Measurements from ENCODE around the gene IL4R. TPM values are rescaled to one million over a fixed set of nuclear protein-coding genes. Genes with fewer than 3 reads are reported as not detected.

The IL4R gene
- total and polyA plus RNA-seq, 2 of the 8 experiments (the other 6 are each of a cell fraction or from before 2014, with no cell fraction given): 29.1 to 29.4 TPM

GRCh38 chr16:27363797-27364196 is 50.0 kb downstream of the IL4R start:
- TF ChIP-seq, protein P1, sequence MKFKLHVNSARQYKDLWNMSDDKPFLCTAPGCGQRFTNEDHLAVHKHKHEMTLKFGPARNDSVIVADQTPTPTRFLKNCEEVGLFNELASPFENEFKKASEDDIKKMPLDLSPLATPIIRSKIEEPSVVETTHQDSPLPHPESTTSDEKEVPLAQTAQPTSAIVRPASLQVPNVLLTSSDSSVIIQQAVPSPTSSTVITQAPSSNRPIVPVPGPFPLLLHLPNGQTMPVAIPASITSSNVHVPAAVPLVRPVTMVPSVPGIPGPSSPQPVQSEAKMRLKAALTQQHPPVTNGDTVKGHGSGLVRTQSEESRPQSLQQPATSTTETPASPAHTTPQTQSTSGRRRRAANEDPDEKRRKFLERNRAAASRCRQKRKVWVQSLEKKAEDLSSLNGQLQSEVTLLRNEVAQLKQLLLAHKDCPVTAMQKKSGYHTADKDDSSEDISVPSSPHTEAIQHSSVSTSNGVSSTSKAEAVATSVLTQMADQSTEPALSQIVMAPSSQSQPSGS (IDR thresholded peaks at IDR 0.05; ENCODE audit: low read length): no peak
- TF ChIP-seq RXRA (IDR thresholded peaks at IDR 0.05; ENCODE audit: insufficient read depth, low read depth, low read length) (no peak), TCF12 (IDR thresholded peaks at IDR 0.05; ENCODE audit: low read depth, low read length) (no peak), ATF3 (IDR thresholded peaks at IDR 0.05; ENCODE audit: insufficient read depth, low read depth, low read length) (no peak), GABPA (IDR thresholded peaks at IDR 0.05; ENCODE audit: borderline replicate concordance, insufficient read depth, low read length) (no peak), BCL11A (IDR thresholded peaks at IDR 0.05; ENCODE audit: low read depth in 2 of 2, low read length in 2 of 2) (no peak)
- Histone ChIP-seq H3K23ac (ENCODE audit: insufficient read length) (no peak overlapping the region), H3K4ac (replicated peaks; ENCODE audit: insufficient read length, low read depth, low read length) (no peak overlapping the region), H2BK15ac (ENCODE audit: low read length) (no peak overlapping the region), H3K27ac (ENCODE audit: low read depth, low read length) (no peak overlapping the region), H3K56ac (replicated peaks; ENCODE audit: insufficient read length, low read depth, low read length) (no peak overlapping the region), H3K36me3 (ENCODE audit: control insufficient read depth in 2 of 4, insufficient read depth in 4 of 4, low read length in 3 of 4) (peaks cover 2 to 9% (median 4%) of the 10 kb centered on the region in 4 experiments; a peak in 7 of 8 replicates), H3K9me3 (ENCODE audit: insufficient read depth in 2 of 2, low read depth in 1 of 2, low read length in 1 of 2) (no peaks in the 10 kb centered on the region), H3K4me1 (replicated peaks in 1 of 4; ENCODE audit: control insufficient read depth in 3 of 4, insufficient read depth in 4 of 4, low read length in 3 of 4) (no peaks in the 10 kb centered on the region; a peak in 3 of 7 replicates), H3K4me2 (ENCODE audit: insufficient read depth in 1 of 2, low read depth in 2 of 2, low read length in 2 of 2) (no peak overlapping the region), H3K14ac (ENCODE audit: insufficient read length) (no peak overlapping the region), H2AFZ (ENCODE audit: low read length) (no peak overlapping the region), H3K4me3 (ENCODE audit: extremely low read depth in 1 of 4, insufficient read depth in 2 of 4, low read depth in 3 of 4, low read length in 4 of 4) (no peak overlapping the region), H3K23me2 (ENCODE audit: low read depth, low read length) (no peaks in the 10 kb centered on the region), H2BK5ac (ENCODE audit: low read depth, low read length) (no peak overlapping the region), H3K27me3 (replicated peaks in 1 of 4; ENCODE audit: control insufficient read depth in 3 of 4, extremely low read depth in 1 of 4, insufficient read depth in 3 of 4, low read length in 3 of 4) (no peaks in the 10 kb centered on the region), H3K79me1 (ENCODE audit: low read depth, low read length) (no peaks in the 10 kb centered on the region), H2BK20ac (ENCODE audit: low read length) (no peak overlapping the region), H2BK12ac (ENCODE audit: low read depth, low read length) (no peak overlapping the region), H2BK120ac (replicated peaks; ENCODE audit: low read depth, low read length) (no peak overlapping the region), H4K91ac (replicated peaks; ENCODE audit: insufficient read length, low read length) (no peak overlapping the region), H4K8ac (ENCODE audit: extremely low read depth, insufficient read depth, low read length) (no peak overlapping the region; the same call in 1 of the 2 replicates), H4K5ac (ENCODE audit: insufficient read length, low read depth, low read length) (no peak overlapping the region), H3K9ac (replicated peaks in 1 of 4; ENCODE audit: extremely low read depth in 1 of 4, low read depth in 3 of 4, low read length in 3 of 4) (no peak overlapping the region), H3K79me2 (ENCODE audit: control insufficient read depth in 1 of 2, insufficient read depth in 2 of 2, low read length in 2 of 2) (no peaks in the 10 kb centered on the region), H2AK5ac (ENCODE audit: low read depth, low read length) (no peak overlapping the region), H3K18ac (ENCODE audit: extremely low read depth, low read length) (no peak overlapping the region), H4K20me1 (replicated peaks in 1 of 2; ENCODE audit: control insufficient read depth in 1 of 2, insufficient read depth in 2 of 2, low read length in 2 of 2) (no peaks in the 10 kb centered on the region)
- DNase-seq (ENCODE audit: low read depth in 1 of 2, low spot score in 2 of 2) (no peak), FAIRE-seq (no peak)
- POLR2A ChIA-PET (ENCODE audit: partially characterized antibody): no interaction called here
- CTCF ChIA-PET (ENCODE audit: partially characterized antibody): interaction anchor here (1.2 to 2.1 kb wide), 5 partner anchors 11 to 184 kb away, joined by 3 to 8 read pairs (median 4); no protein-coding TSS in a partner anchor
- 89% methylated on average over 9 of the region's 9 CpGs; no CpG with 5 or more reads in 1 of the 2 experiments for WGBS, 2 experiments (ENCODE audit: extremely low coverage in 1 of 2, insufficient coverage in 1 of 2, insufficient read length in 1 of 2, insufficient replicate concordance in 2 of 2, low coverage in 1 of 2, low lambda C conversion rate in 2 of 2, missing lambda C conversion rate in 1 of 2)

Data from H1 (cell line).